ENCODE data around the gene COMT. TPM values are rescaled to one million over a fixed set of nuclear protein-coding genes. Genes with fewer than 3 reads are reported as not detected.

The COMT gene
- polyA plus RNA-seq, 4 donors = 57.8 to 236 (median 135) TPM

DNA sequence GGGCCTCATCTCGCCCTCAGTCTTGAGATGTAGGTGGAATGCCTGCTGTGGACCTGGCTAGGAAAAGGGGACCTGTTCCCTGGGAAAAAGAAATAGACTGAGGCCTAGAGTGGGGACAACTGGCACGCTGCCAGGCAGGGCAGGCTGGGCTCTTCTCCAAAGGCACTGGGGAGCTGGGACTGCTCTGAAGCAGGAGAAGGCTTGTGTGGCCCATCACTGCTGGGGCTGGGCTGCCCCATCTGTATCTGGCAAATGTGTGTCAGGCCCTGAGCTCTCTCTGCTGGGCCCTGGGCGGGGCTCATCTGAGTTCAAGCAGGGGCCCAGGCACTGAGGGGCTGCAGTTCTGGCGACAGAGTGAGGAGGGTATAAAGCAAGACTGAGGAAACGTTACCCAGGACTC is 42.2 kb downstream of the COMT start:
- DNase-seq (no peak), FAIRE-seq (no peak)
- Histone ChIP-seq H3K27me3 (ENCODE audit: control insufficient read depth in 3 of 3, insufficient read depth in 3 of 3, low read length in 3 of 3) (no peaks in the 10 kb centered on the region), H3K27ac (ENCODE audit: low read depth in 1 of 3, low read length in 2 of 3) (no peak overlapping the region), H3K9me3 (ENCODE audit: control insufficient read depth in 2 of 2, insufficient read depth in 1 of 2, low read depth in 1 of 2, low read length in 1 of 2) (no peaks in the 10 kb centered on the region), H3K4me1 (ENCODE audit: control insufficient read depth in 3 of 3, insufficient read depth in 2 of 3, low read depth in 1 of 3, low read length in 2 of 3) (peaks cover 0 to 13% (median 2%) of the 10 kb centered on the region in 3 donors), H3K4me3 (ENCODE audit: low read depth in 1 of 3, low read length in 3 of 3) (no peak overlapping the region), H3K36me3 (ENCODE audit: control insufficient read depth in 3 of 3, insufficient read depth in 2 of 3, low read depth in 1 of 3, low read length in 3 of 3) (peaks cover 0 to 54% (median 0%) of the 10 kb centered on the region in 3 donors)
- WGBS, 3 donors = 75 to 82% (median 82%) methylated on average over 5 of the region's 5 CpGs

DNA sequence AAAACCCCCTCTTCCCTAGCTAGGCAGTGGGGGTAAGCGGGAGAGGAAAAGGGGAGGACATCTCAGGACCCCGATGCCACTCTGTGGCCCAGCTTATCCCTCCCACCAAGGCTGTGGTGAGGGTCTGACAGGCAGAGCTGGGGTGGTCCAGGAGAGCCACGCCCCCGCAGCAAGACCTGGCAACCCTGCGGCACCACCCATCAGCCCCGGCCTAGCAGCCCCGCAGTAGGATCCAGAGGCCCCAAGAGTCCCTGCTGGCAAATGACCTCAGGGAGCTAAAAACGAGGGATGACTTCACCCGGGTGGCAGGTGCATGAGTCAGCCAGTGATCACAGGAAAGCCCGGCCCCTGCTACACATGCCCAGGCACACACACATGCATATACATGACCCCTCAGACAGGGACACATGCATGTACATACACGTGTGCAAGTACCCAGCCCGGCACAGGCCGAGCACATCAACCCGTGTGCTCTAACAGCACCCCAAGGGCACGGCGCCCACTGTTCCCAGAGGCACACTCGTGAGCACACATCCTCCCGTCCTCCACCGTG is 42.7 kb downstream of the COMT start:
- 73 to 84% (median 83%) methylated on average over 19 of the region's 19 CpGs for WGBS, 3 donors
- H3K4me3 ChIP-seq (ENCODE audit: low read depth in 1 of 3, low read length in 3 of 3) = no peak overlapping the region
- H3K4me1 ChIP-seq (ENCODE audit: control insufficient read depth in 3 of 3, insufficient read depth in 2 of 3, low read depth in 1 of 3, low read length in 2 of 3) = peaks cover 0 to 13% (median 2%) of the 10 kb centered on the region in 3 donors
- H3K27me3 ChIP-seq (ENCODE audit: control insufficient read depth in 3 of 3, insufficient read depth in 3 of 3, low read length in 3 of 3) = no peaks in the 10 kb centered on the region
- H3K9me3 ChIP-seq (ENCODE audit: control insufficient read depth in 2 of 2, insufficient read depth in 1 of 2, low read depth in 1 of 2, low read length in 1 of 2) = no peaks in the 10 kb centered on the region
- no peak overlapping the region for H3K27ac ChIP-seq (ENCODE audit: low read depth in 1 of 3, low read length in 2 of 3)
- peaks cover 0 to 49% (median 0%) of the 10 kb centered on the region in 3 donors for H3K36me3 ChIP-seq (ENCODE audit: control insufficient read depth in 3 of 3, insufficient read depth in 2 of 3, low read depth in 1 of 3, low read length in 3 of 3)
- DNase-seq (peak in 1 of 2 donors; percentile 25), FAIRE-seq (no peak)

DNA sequence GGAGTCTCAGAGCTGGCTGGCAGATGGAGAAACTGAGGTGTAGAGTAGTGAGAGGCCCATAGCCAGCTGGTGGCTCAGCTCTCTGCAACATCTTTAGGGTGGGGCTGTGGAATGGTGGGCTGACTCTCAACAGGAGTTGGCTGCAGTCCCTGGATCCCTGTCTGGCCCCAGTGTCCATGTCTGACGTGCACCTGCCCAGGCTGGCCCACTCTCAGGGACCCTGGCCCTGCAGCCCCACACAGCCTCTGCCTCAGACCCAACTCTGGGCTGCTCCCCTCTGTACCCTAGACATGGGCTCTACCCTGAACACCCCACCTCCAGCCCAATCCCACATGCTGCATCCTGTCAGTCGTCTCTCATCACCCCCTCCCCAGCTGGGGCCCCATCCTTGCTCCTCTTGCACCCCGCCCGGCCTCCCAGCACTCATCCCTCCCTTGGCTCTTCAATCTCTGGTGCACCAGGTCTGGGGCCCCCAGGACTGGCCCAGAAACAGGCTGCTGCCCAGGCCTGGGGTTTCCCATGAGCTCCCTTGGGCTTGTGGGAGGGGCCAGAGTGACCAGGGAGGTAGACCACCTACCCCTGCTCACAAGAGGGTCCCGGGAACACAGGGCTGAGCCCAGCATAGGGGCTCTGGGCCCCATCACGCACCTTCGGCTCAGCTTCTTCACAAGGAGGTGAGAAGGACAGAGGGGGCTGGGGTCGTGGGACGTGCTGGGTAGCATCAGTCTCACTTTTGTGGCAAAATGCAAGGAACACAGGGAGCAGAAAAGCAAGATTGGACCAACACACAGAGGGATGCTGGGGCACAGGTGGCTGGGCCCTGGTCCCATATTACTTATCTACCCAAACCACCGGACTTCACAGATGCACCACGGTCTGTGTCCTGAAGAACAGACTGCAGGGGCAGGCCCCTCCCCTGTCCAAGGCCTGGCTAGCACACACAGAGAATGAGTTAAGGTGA is 43.6 kb downstream of the COMT start:
- Histone ChIP-seq H3K27me3 (ENCODE audit: control insufficient read depth in 3 of 3, insufficient read depth in 3 of 3, low read length in 3 of 3) (no peaks in the 10 kb centered on the region), H3K9me3 (ENCODE audit: control insufficient read depth in 2 of 2, insufficient read depth in 1 of 2, low read depth in 1 of 2, low read length in 1 of 2) (no peaks in the 10 kb centered on the region), H3K4me3 (ENCODE audit: low read depth in 1 of 3, low read length in 3 of 3) (no peak overlapping the region), H3K27ac (ENCODE audit: low read depth in 1 of 3, low read length in 2 of 3) (no peak overlapping the region), H3K36me3 (ENCODE audit: control insufficient read depth in 3 of 3, insufficient read depth in 2 of 3, low read depth in 1 of 3, low read length in 3 of 3) (peaks cover 0 to 45% (median 0%) of the 10 kb centered on the region in 3 donors), H3K4me1 (ENCODE audit: control insufficient read depth in 3 of 3, insufficient read depth in 2 of 3, low read depth in 1 of 3, low read length in 2 of 3) (peaks cover 0 to 13% (median 2%) of the 10 kb centered on the region in 3 donors)
- no peak for DNase-seq
- FAIRE-seq = no peak
- WGBS, 3 donors = 78 to 84% (median 79%) methylated on average over 11 of the region's 11 CpGs

DNA sequence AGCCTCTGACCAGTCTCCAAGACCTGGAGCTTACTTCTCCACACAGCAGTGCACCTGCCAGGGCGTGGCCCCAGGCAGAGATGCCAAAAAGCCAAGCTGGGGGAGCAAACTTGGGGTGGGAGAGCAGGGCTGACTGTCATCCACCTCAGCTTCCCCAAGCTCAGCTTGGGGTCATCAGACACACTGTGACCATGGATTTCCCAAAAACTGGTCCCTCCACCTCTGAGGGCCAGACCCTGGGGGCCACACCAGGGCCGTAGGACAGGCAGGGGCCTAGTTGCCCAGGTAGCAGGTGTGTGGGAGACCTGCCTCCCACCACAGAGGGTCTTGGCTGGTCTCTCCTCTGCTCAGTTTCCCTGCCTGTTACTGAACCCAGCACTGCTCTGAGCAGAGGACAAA is 44.4 kb downstream of the COMT start:
- no peaks in the 10 kb centered on the region for H3K9me3 ChIP-seq (ENCODE audit: control insufficient read depth in 2 of 2, insufficient read depth in 1 of 2, low read depth in 1 of 2, low read length in 1 of 2)
- H3K27ac ChIP-seq (ENCODE audit: low read depth in 1 of 3, low read length in 2 of 3) = no peak overlapping the region
- no peaks in the 10 kb centered on the region for H3K27me3 ChIP-seq (ENCODE audit: control insufficient read depth in 3 of 3, insufficient read depth in 3 of 3, low read length in 3 of 3)
- FAIRE-seq (no peak), DNase-seq (no peak)
- H3K4me3 ChIP-seq (ENCODE audit: low read depth in 1 of 3, low read length in 3 of 3) = peak overlapping the region in 2 of 3 donors; percentile 57 to 59
- H3K36me3 ChIP-seq (ENCODE audit: control insufficient read depth in 3 of 3, insufficient read depth in 2 of 3, low read depth in 1 of 3, low read length in 3 of 3) = peaks cover 0 to 36% (median 0%) of the 10 kb centered on the region in 3 donors
- peaks cover 0 to 13% (median 2%) of the 10 kb centered on the region in 3 donors for H3K4me1 ChIP-seq (ENCODE audit: control insufficient read depth in 3 of 3, insufficient read depth in 2 of 3, low read depth in 1 of 3, low read length in 2 of 3)
- WGBS, 3 donors = 25 to 45% (median 26%) methylated on average over 2 of the region's 2 CpGs

DNA sequence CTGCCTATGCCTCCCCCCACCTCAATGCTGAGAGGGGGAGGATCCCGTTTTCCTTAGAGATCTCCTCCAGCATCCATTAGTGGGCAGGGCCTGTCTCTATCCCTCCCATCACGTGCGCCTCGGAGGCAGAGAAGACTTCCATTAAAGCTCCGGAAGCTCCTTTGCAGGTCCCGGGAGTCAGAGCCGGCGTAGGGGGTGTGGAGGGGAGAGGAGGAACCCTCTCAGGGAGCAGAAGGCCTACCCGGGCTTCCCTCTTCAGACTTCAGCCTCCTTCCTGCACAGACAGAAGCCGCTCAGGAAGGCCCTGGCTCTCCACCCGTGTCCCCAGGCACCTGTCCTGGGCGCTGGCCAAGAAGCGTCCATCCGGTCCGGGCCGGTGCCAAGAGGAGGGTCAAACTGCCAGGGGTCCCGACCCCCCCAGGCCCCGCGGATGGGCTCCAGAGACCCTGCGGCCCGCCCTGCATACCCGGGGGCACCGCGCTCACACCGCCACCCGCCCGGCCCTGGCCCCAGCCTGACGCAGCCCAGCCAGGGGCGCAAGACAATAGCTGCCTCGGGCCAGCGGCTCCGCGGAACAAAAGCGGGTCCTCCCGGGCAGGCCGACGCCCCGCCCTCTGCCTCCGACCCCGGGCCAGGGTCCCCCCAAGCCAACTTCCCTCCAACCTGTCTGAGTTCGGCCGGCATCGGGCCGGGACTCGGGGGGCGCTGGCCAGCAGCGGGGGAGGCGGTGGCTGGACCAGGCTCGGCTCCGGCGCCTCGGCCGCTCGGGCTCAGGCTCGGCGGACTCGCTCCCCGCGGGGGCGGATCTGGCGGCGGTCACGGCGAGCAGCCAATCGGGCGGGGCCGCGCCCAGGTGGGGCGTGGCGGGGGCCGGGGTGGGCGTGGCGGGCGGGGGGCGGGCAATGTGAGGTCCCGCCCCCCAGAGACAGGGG is 45.1 kb downstream of the COMT start:
- no peaks in the 10 kb centered on the region for H3K27me3 ChIP-seq (ENCODE audit: control insufficient read depth in 3 of 3, insufficient read depth in 3 of 3, low read length in 3 of 3)
- 1 to 5% (median 2%) methylated on average over 38 to 75 of the region's 76 CpGs for WGBS, 3 donors
- FAIRE-seq = no peak
- no peaks in the 10 kb centered on the region for H3K9me3 ChIP-seq (ENCODE audit: control insufficient read depth in 2 of 2, insufficient read depth in 1 of 2, low read depth in 1 of 2, low read length in 1 of 2)
- peak overlapping the region; percentile 55 to 59 (median 57) for H3K4me3 ChIP-seq (ENCODE audit: low read depth in 1 of 3, low read length in 3 of 3)
- H3K27ac ChIP-seq (ENCODE audit: low read depth in 1 of 3, low read length in 2 of 3) = peak overlapping the region in 2 of 3 donors; percentile 37 to 42
- DNase-seq = peak; percentile 73 to 86
- H3K4me1 ChIP-seq (ENCODE audit: control insufficient read depth in 3 of 3, insufficient read depth in 2 of 3, low read depth in 1 of 3, low read length in 2 of 3) = peaks cover 0 to 13% (median 2%) of the 10 kb centered on the region in 3 donors
- peaks cover 0 to 29% (median 0%) of the 10 kb centered on the region in 3 donors for H3K36me3 ChIP-seq (ENCODE audit: control insufficient read depth in 3 of 3, insufficient read depth in 2 of 3, low read depth in 1 of 3, low read length in 3 of 3)

DNA sequence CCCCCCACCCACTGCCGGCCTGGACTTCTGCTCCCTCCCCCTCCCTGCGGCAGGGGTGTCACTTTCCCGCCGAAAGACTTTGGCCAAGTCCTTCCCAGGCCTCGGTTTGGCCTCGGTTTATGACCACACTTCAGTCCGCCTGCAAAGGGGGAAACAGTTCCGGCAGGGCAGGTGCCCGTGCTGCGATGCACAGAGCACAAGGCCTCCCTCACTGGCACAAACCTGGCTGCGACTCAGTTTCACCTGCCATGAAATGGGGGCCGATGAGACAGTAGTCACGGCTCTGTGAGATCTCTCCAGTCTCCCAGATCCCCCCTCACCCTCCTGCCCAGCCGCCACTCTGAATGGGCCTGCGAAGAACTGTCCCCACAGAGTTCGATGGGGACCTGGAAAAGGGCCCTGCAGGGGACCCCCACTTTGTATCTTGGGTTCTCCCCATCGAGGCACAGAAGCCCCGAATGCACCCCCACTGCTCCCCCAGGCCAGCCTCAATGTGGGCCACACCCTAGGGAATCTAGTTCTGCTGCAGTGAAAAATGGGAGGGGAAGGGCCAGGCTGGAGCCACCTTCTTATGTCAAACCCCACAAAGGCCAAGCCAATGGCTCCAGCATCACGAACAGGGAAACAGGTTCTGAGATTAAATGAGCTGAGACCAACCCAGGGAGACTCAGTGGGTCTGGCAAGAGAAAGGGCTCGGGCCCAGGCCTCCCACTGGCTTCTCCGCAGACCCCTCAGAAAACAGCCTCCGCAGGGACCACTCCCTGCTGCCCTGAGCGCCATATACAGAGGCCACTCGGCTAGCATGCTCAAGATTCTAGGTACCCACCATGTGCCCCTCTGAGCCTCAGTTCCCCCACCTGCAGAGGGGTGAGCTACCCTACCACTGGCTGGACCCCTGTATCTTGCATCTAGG is 46.1 kb downstream of the COMT start:
- no peak for FAIRE-seq
- peaks cover 0 to 13% (median 2%) of the 10 kb centered on the region in 3 donors for H3K4me1 ChIP-seq (ENCODE audit: control insufficient read depth in 3 of 3, insufficient read depth in 2 of 3, low read depth in 1 of 3, low read length in 2 of 3)
- H3K9me3 ChIP-seq (ENCODE audit: control insufficient read depth in 2 of 2, insufficient read depth in 1 of 2, low read depth in 1 of 2, low read length in 1 of 2) = no peaks in the 10 kb centered on the region
- 48 to 59% (median 56%) methylated on average over 21 to 24 of the region's 24 CpGs for WGBS, 3 donors
- peaks cover 0 to 22% (median 0%) of the 10 kb centered on the region in 3 donors for H3K36me3 ChIP-seq (ENCODE audit: control insufficient read depth in 3 of 3, insufficient read depth in 2 of 3, low read depth in 1 of 3, low read length in 3 of 3)
- no peak overlapping the region for H3K4me3 ChIP-seq (ENCODE audit: low read depth in 1 of 3, low read length in 3 of 3)
- peak in 1 of 2 donors; percentile 46 for DNase-seq
- H3K27ac ChIP-seq (ENCODE audit: low read depth in 1 of 3, low read length in 2 of 3) = no peak overlapping the region
- no peaks in the 10 kb centered on the region for H3K27me3 ChIP-seq (ENCODE audit: control insufficient read depth in 3 of 3, insufficient read depth in 3 of 3, low read length in 3 of 3)

DNA sequence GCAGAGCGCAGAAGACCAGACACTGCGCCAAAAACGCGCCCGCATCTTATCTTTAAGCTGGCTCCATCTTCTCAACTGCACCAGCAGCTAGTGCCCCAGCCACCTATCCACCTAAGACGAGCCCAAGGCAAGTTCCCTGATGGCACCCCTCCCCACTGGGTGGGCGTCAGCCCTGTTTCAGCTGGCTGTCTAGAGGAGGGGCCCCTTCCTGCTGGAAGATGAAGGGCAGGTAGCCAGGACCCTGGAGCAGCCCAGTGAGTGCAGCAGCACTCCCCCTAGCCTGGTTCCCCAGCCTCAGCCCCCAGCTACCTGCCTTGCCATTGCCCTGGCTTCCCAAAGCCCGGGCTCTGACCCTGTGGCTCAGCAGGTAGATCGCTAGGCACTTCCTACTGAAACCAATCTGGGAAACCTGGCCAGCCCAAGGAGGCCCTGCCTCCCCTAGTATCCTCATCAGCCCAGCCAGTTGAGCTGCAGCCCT is 46.8 kb downstream of the COMT start:
- Histone ChIP-seq H3K27ac (ENCODE audit: low read depth in 1 of 3, low read length in 2 of 3) (no peak overlapping the region), H3K27me3 (ENCODE audit: control insufficient read depth in 3 of 3, insufficient read depth in 3 of 3, low read length in 3 of 3) (no peaks in the 10 kb centered on the region), H3K9me3 (ENCODE audit: control insufficient read depth in 2 of 2, insufficient read depth in 1 of 2, low read depth in 1 of 2, low read length in 1 of 2) (no peaks in the 10 kb centered on the region), H3K4me3 (ENCODE audit: low read depth in 1 of 3, low read length in 3 of 3) (no peak overlapping the region), H3K36me3 (ENCODE audit: control insufficient read depth in 3 of 3, insufficient read depth in 2 of 3, low read depth in 1 of 3, low read length in 3 of 3) (peaks cover 0 to 18% (median 0%) of the 10 kb centered on the region in 3 donors), H3K4me1 (ENCODE audit: control insufficient read depth in 3 of 3, insufficient read depth in 2 of 3, low read depth in 1 of 3, low read length in 2 of 3) (peaks cover 0 to 13% (median 2%) of the 10 kb centered on the region in 3 donors)
- FAIRE-seq (no peak), DNase-seq (no peak)
- 85 to 92% (median 88%) methylated on average over 9 of the region's 9 CpGs for WGBS, 3 donors
